ENCODE results near the gene NGF. TPM values are rescaled to one million over a fixed set of nuclear protein-coding genes. Genes with fewer than 3 reads are reported as not detected.

NGF gene
- total RNA-seq, 1 donor from 2014 or later, result 14.8 TPM

DNA sequence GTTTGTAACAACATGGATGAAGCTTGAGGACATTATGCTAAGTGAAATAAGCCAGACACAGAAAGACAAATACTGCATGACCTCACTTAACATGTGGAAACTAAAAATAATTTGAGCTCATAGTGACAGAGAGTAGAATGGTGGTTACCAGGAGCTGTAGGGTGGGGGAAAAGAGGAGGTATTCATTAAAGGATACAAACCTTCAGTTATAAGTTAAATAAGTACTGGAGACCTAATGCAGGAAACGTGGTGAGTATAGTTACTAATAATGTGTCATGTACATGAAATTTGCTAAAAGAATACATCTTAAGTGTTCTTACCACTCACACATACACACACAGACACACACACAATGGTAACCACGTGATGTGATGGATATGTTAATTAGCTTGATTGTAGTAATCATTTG is 86.7 kb downstream of the NGF start:
- H3K27me3 Mint-ChIP-seq (ENCODE audit: unreplicated experiment), result no peaks in the 10 kb centered on the region
- no peak overlapping the region for H3K4me3 Mint-ChIP-seq (ENCODE audit: unreplicated experiment)
- TF ChIP-seq, protein P1, sequence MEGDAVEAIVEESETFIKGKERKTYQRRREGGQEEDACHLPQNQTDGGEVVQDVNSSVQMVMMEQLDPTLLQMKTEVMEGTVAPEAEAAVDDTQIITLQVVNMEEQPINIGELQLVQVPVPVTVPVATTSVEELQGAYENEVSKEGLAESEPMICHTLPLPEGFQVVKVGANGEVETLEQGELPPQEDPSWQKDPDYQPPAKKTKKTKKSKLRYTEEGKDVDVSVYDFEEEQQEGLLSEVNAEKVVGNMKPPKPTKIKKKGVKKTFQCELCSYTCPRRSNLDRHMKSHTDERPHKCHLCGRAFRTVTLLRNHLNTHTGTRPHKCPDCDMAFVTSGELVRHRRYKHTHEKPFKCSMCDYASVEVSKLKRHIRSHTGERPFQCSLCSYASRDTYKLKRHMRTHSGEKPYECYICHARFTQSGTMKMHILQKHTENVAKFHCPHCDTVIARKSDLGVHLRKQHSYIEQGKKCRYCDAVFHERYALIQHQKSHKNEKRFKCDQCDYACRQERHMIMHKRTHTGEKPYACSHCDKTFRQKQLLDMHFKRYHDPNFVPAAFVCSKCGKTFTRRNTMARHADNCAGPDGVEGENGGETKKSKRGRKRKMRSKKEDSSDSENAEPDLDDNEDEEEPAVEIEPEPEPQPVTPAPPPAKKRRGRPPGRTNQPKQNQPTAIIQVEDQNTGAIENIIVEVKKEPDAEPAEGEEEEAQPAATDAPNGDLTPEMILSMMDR (IDR thresholded peaks at IDR 0.05), result no peak
- peaks cover 9% of the 10 kb centered on the region for H3K36me3 Mint-ChIP-seq (ENCODE audit: unreplicated experiment)
- peaks cover 20% of the 10 kb centered on the region for H3K4me1 Mint-ChIP-seq (ENCODE audit: unreplicated experiment)
- DNase-seq (ENCODE audit: extremely low spot score, unreplicated experiment), result no peak
- peaks cover 26% of the 10 kb centered on the region for H3K9me3 Mint-ChIP-seq (ENCODE audit: unreplicated experiment)
- peak overlapping the region; percentile 64 for H3K27ac Mint-ChIP-seq (ENCODE audit: unreplicated experiment)

DNA sequence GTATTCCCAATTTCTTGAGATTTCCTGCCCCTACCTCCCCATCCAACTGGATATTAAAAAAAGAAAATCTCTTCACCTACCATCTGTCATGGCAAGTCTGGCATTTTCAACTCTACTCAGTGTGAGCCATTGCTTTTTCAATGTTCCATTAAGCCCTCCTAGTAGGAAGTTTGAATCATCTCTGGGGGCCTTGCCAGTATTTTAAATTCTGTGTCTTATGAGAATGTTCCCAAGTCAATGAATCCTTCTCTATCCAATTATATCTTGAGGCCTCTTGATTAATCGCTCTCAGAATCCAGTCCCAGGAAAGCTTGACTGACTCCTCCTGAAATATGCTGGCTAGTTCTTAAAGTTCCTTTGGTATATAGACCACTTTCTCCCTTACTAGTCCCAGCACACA is 91.5 kb downstream of the NGF start:
- Mint-ChIP-seq H3K36me3 (ENCODE audit: unreplicated experiment) (peaks cover 19% of the 10 kb centered on the region), H3K27ac (ENCODE audit: unreplicated experiment) (no peak overlapping the region), H3K9me3 (ENCODE audit: unreplicated experiment) (peaks cover 48% of the 10 kb centered on the region), H3K27me3 (ENCODE audit: unreplicated experiment) (no peaks in the 10 kb centered on the region), H3K4me1 (ENCODE audit: unreplicated experiment) (peaks cover 5% of the 10 kb centered on the region), H3K4me3 (ENCODE audit: unreplicated experiment) (no peak overlapping the region)
- TF ChIP-seq, protein P1 (IDR thresholded peaks at IDR 0.05), result no peak
- DNase-seq (ENCODE audit: extremely low spot score, unreplicated experiment), result no peak

DNA sequence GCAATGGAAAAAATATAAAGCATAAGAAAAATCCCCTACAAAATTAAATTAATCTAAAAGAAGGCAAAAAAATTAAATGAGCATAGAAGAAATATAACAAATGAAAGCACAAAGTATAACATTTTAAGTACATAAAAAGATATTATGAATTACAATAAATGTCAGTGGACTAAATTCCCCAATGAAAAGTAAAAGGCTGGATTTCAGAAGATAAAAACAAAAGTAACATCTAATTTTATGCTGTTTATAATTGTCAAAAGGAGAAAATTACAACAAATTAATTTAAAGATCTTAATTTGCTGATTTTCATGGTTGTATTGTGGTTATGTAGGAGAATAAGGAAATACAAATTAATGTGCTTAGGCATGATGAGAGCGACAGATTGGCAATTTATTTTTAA is 92.8 kb downstream of the NGF start:
- H3K27ac Mint-ChIP-seq (ENCODE audit: unreplicated experiment), result no peak overlapping the region
- peaks cover 1% of the 10 kb centered on the region for H3K4me1 Mint-ChIP-seq (ENCODE audit: unreplicated experiment)
- peaks cover 19% of the 10 kb centered on the region for H3K36me3 Mint-ChIP-seq (ENCODE audit: unreplicated experiment)
- TF ChIP-seq, protein P1 (IDR thresholded peaks at IDR 0.05), result no peak
- peaks cover 48% of the 10 kb centered on the region for H3K9me3 Mint-ChIP-seq (ENCODE audit: unreplicated experiment)
- no peak for DNase-seq (ENCODE audit: extremely low spot score, unreplicated experiment)
- H3K27me3 Mint-ChIP-seq (ENCODE audit: unreplicated experiment), result no peaks in the 10 kb centered on the region
- no peak overlapping the region for H3K4me3 Mint-ChIP-seq (ENCODE audit: unreplicated experiment)

DNA sequence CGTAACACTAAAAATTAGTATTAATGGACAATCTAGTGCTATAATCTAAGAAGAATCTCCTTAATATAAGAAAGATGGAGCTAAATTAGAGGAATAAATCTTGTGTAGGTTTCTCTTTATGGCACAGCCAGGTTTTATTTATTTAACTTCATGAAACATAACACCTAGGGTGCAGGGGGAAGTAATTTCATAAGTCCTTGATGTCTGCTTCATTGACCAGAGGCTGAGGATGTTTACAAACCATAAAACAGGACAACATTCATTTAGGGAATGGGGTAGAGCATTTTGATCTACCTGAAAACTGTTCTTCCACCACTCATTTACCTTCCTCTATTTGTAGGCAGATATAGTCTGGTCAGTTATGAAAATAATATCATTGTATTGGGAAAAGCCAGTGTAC is 95.5 kb downstream of the NGF start:
- Mint-ChIP-seq H3K4me3 (ENCODE audit: unreplicated experiment) (no peak overlapping the region), H3K4me1 (ENCODE audit: unreplicated experiment) (peaks cover 13% of the 10 kb centered on the region), H3K9me3 (ENCODE audit: unreplicated experiment) (peaks cover 30% of the 10 kb centered on the region), H3K27me3 (ENCODE audit: unreplicated experiment) (no peaks in the 10 kb centered on the region), H3K27ac (ENCODE audit: unreplicated experiment) (no peak overlapping the region), H3K36me3 (ENCODE audit: unreplicated experiment) (peaks cover 11% of the 10 kb centered on the region)
- TF ChIP-seq, protein P1 (IDR thresholded peaks at IDR 0.05), result no peak
- no peak for DNase-seq (ENCODE audit: extremely low spot score, unreplicated experiment)

DNA sequence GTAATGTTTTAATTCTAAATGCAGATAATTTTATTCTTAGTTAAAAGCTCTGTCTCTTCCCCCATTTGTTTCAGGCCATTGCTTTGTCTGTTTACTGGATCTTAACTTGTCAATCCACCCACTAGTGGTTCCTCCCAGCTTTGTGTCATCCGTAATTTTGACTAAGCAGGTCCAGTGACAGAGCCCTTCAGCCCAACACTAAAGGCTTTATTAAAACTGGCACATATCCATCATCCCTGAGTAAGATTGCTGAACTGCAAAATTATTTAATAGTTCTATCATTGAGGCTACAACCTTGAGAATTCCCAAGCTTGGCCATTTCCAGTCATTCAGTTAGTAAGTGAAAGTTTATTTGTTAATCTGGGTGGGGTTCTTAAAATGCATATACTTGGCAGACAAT is 96.7 kb downstream of the NGF start:
- H3K9me3 Mint-ChIP-seq (ENCODE audit: unreplicated experiment), result peaks cover 35% of the 10 kb centered on the region
- TF ChIP-seq, protein P1 (IDR thresholded peaks at IDR 0.05), result no peak
- no peaks in the 10 kb centered on the region for H3K27me3 Mint-ChIP-seq (ENCODE audit: unreplicated experiment)
- no peak overlapping the region for H3K4me3 Mint-ChIP-seq (ENCODE audit: unreplicated experiment)
- DNase-seq (ENCODE audit: extremely low spot score, unreplicated experiment), result no peak
- peaks cover 15% of the 10 kb centered on the region for H3K4me1 Mint-ChIP-seq (ENCODE audit: unreplicated experiment)
- peaks cover 11% of the 10 kb centered on the region for H3K36me3 Mint-ChIP-seq (ENCODE audit: unreplicated experiment)
- H3K27ac Mint-ChIP-seq (ENCODE audit: unreplicated experiment), result no peak overlapping the region
